ENCODE data around the gene ARSD.
A peak's percentile ranks its signal among the peaks of the same experiment; 100 is the strongest.
"Not testable (repeated sequence)": the region's sequence is repeated elsewhere in the genome, so short reads cannot be mapped to it uniquely, and the experiment has no call there.

Gene ARSD

GRCh38 chrX:2890536-2891460 is 38.3 kb downstream of the ARSD start:
- DNase-seq, result not testable (repeated sequence)

GRCh38 chrX:2889706-2890490 is 39.2 kb downstream of the ARSD start:
- DNase-seq, result peak in 1 of 2 donors; percentile 1

- DNase-seq, result no peak
These were observed 40.0 kb downstream of the ARSD start for GRCh38 chrX:2889045-2889605.

- no peak for DNase-seq
These were observed 40.8 kb downstream of the ARSD start for GRCh38 chrX:2888309-2888708.

- no peak for DNase-seq
These were observed 45.4 kb downstream of the ARSD start for GRCh38 chrX:2883770-2884169.

- no peak for DNase-seq
These were observed 49.5 kb downstream of the ARSD start for GRCh38 chrX:2879670-2880069.

GRCh38 chrX:2878563-2878962 is 50.6 kb downstream of the ARSD start:
- no peak for DNase-seq

- DNase-seq, result no peak
These were observed 53.2 kb downstream of the ARSD start for GRCh38 chrX:2875798-2876399.

- DNase-seq, result no peak
These were observed 54.0 kb downstream of the ARSD start for GRCh38 chrX:2875136-2875481.

- no peak for DNase-seq
These were observed 54.7 kb downstream of the ARSD start for GRCh38 chrX:2874222-2875135.

- DNase-seq, result no peak
These were observed 56.4 kb downstream of the ARSD start for GRCh38 chrX:2872671-2873277.

GRCh38 chrX:2871831-2872230 is 57.3 kb downstream of the ARSD start:
- no peak for DNase-seq

GRCh38 chrX:2870650-2871049 is 58.5 kb downstream of the ARSD start:
- no peak for DNase-seq

GRCh38 chrX:2867206-2867605 is 61.9 kb downstream of the ARSD start:
- no peak for DNase-seq

- DNase-seq, result no peak
These were observed 65.5 kb downstream of the ARSD start for GRCh38 chrX:2863646-2864045.

GRCh38 chrX:2862404-2862803 is 66.7 kb downstream of the ARSD start:
- DNase-seq, result no peak

- no peak for DNase-seq
These were observed 69.8 kb downstream of the ARSD start for GRCh38 chrX:2859197-2859797.

GRCh38 chrX:2857566-2857965 is 71.6 kb downstream of the ARSD start:
- no peak for DNase-seq

- no peak for DNase-seq
These were observed 73.4 kb downstream of the ARSD start for GRCh38 chrX:2855761-2856160.

GRCh38 chrX:2854918-2855317 is 74.2 kb downstream of the ARSD start:
- DNase-seq, result no peak

Measured in CD4-positive, alpha-beta T cell treated with Interleukin-4 for 1 hour (primary cell).